SU-DHL-6 (cell line): ENCODE results near the gene TMC1.

ENCODE experiments used
- EZH2phosphoT487 ChIP-seq: fragments of 200-600 bp; sonication (generic), shearing (Covaris generic); conservative IDR thresholded peaks from 2 replicates; pipeline ENCODE4 v1.6.1; 2018; ENCODE audit warnings: mild to moderate bottlenecking, antibody characterized with exemption, low read length, moderate library complexity, mixed read lengths
- TF ChIP-seq, protein P1 (sequence below): fragments of 200-600 bp; sonication (generic); IDR thresholded peaks from one replicate; pipeline ENCODE4 v1.5.1; 2017; ENCODE audit warnings: antibody characterized with exemption, mild to moderate bottlenecking, low read length, moderate library complexity; ENCODE audit not compliant: insufficient read depth, poor library complexity, severe bottlenecking

GRCh38 chr9:72753266-72753893, 232.0 kb downstream of the TMC1 start:
- TF ChIP-seq, protein P1, sequence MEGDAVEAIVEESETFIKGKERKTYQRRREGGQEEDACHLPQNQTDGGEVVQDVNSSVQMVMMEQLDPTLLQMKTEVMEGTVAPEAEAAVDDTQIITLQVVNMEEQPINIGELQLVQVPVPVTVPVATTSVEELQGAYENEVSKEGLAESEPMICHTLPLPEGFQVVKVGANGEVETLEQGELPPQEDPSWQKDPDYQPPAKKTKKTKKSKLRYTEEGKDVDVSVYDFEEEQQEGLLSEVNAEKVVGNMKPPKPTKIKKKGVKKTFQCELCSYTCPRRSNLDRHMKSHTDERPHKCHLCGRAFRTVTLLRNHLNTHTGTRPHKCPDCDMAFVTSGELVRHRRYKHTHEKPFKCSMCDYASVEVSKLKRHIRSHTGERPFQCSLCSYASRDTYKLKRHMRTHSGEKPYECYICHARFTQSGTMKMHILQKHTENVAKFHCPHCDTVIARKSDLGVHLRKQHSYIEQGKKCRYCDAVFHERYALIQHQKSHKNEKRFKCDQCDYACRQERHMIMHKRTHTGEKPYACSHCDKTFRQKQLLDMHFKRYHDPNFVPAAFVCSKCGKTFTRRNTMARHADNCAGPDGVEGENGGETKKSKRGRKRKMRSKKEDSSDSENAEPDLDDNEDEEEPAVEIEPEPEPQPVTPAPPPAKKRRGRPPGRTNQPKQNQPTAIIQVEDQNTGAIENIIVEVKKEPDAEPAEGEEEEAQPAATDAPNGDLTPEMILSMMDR: no peak
- TF ChIP-seq EZH2phosphoT487: no peak
